Neural progenitor cell (in vitro differentiated cells): ENCODE measurements around the gene PUM1. TPM values are rescaled to one million over a fixed set of nuclear protein-coding genes. Genes with fewer than 3 reads are reported as not detected.

Experiments
- DNase-seq: peaks from one replicate; pipeline ENCODE4 v3.0.0-alpha.2; 2016; ENCODE audit warnings: low spot score
- H2AFZ ChIP-seq: fragments of 200-600 bp; sonication (generic); replicated peaks from 2 replicates; pipeline ENCODE4 v1.6.1; 2016; ENCODE audit warnings: antibody characterized with exemption
- H3F3A ChIP-seq: fragments of 200-600 bp; sonication (generic); 2 replicates; pipeline ENCODE4 v1.6.1; 2016; ENCODE audit warnings: antibody characterized with exemption, low read depth
- H3K27ac ChIP-seq: fragments of 200-600 bp; sonication (generic); 2 replicates; pipeline ENCODE4 v1.5.1; 2016; ENCODE audit warnings: mild to moderate bottlenecking
- H3K27me3 ChIP-seq: fragments of 200-600 bp; sonication (generic); 2 replicates; pipeline ENCODE4 v1.6.1; 2016; ENCODE audit warnings: mild to moderate bottlenecking, moderate library complexity
- H3K36me3 ChIP-seq: fragments of 200-600 bp; sonication (generic); 2 replicates; pipeline ENCODE4 v1.5.1; 2016
- H3K4me1 ChIP-seq: fragments of 200-600 bp; sonication (generic); 2 replicates; pipeline ENCODE4 v1.6.1; 2016; ENCODE audit warnings: mixed run types
- H3K4me2 ChIP-seq: fragments of 200-600 bp; sonication (generic); 2 replicates; pipeline ENCODE4 v1.6.1; 2016
- H3K4me3 ChIP-seq: fragments of 200-600 bp; sonication (generic); 2 replicates; pipeline ENCODE4 v1.5.1; 2016
- H3K79me2 ChIP-seq: fragments of 200-600 bp; sonication (generic); 2 replicates; pipeline ENCODE4 v1.6.1; 2016; ENCODE audit warnings: low read depth
- H3K9ac ChIP-seq: fragments of 200-600 bp; sonication (generic); 2 replicates; pipeline ENCODE4 v1.6.1; 2016
- H3K9me3 ChIP-seq: fragments of 200-600 bp; sonication (generic); 2 replicates; pipeline ENCODE4 v1.5.1; 2016; ENCODE audit warnings: low read depth
- H4K20me1 ChIP-seq: fragments of 200-600 bp; sonication (generic); 2 replicates; pipeline ENCODE4 v1.6.1; 2016; ENCODE audit warnings: low read depth
- H3K27ac Mint-ChIP-seq: 3 replicates; pipeline ENCODE4 v1.8.0; 2021; ENCODE audit warnings: mixed read lengths
- H3K27me3 Mint-ChIP-seq: 2 replicates; pipeline ENCODE4 v1.8.0; 2022; ENCODE audit warnings: low read depth, mild to moderate bottlenecking, inconsistent platforms, moderate library complexity, mixed read lengths; ENCODE audit not compliant: insufficient read depth
- H3K36me3 Mint-ChIP-seq: 3 replicates; pipeline ENCODE4 v1.8.0; 2021; ENCODE audit warnings: mixed read lengths
- H3K4me1 Mint-ChIP-seq: 3 replicates; pipeline ENCODE4 v1.8.0; 2021; ENCODE audit warnings: mixed read lengths
- H3K4me3 Mint-ChIP-seq: 3 replicates; pipeline ENCODE4 v1.8.0; 2021; ENCODE audit warnings: mild to moderate bottlenecking, moderate library complexity, mixed read lengths
- H3K9me3 Mint-ChIP-seq: 3 replicates; pipeline ENCODE4 v1.8.0; 2020; ENCODE audit warnings: mixed read lengths
- CTCF ChIP-seq: fragments of 200-600 bp; sonication (generic); IDR thresholded peaks from 2 replicates; pipeline ENCODE4 v1.5.1; 2017; ENCODE audit warnings: antibody characterized with exemption, mild to moderate bottlenecking
- EZH2 ChIP-seq: fragments of 200-600 bp; sonication (generic); IDR thresholded peaks from 2 replicates; pipeline ENCODE4 v1.6.1; 2017; ENCODE audit warnings: antibody characterized with exemption, mild to moderate bottlenecking, moderate library complexity
- EZH2phosphoT487 ChIP-seq: fragments of 200-600 bp; sonication (generic); IDR thresholded peaks from 2 replicates; pipeline ENCODE4 v1.6.1; 2017; ENCODE audit warnings: antibody characterized with exemption
- total RNA-seq: library from RNA; depleted of rRNA; stranded (reverse); fragments of >200 nt; gene quantifications from 2 replicates; pipeline ENCODE4 v1.2.3, GENCODE V29; 2015; ENCODE audit warnings: low replicate concordance

The PUM1 gene
- total RNA-seq, 1 donor from 2014 or later, result 130 TPM

DNA sequence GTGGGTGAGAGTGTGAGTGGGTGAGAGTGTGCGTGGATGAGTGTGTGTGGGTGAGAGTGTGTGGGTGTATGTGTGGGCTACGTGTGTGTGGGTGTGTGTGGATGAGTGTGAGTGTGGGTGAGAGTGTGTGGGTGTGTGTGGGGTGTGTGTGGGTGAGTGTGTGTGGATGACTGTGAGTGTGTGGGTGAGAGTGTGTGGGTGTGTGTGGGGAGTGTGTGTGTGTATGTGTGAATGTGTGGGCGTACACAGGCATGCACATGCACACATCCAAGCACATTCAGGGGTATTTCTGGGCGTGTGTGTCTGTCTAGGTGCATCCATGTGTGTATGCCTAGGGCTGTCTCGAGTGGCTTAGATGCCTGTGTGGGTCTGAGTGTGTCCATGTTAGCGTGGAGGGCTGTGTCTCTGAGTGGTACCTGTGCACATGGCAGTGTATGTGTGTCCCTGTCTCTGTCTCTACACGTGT lies 171.0 kb downstream of the PUM1 start:
- TF ChIP-seq EZH2phosphoT487 (no peak), CTCF (no peak), EZH2 (no peak)
- H3K4me1 Mint-ChIP-seq, result peaks cover 63% of the 10 kb centered on the region
- no peaks in the 10 kb centered on the region for H3K27me3 ChIP-seq
- H2AFZ ChIP-seq, result no peak overlapping the region
- peaks cover 51% of the 10 kb centered on the region for H4K20me1 ChIP-seq
- H3F3A ChIP-seq, result peaks cover 32% of the 10 kb centered on the region
- no peak overlapping the region for H3K9ac ChIP-seq
- H3K9me3 ChIP-seq, result no peaks in the 10 kb centered on the region
- no peak for DNase-seq
- H3K27ac ChIP-seq, result no peak overlapping the region
- peaks cover 46% of the 10 kb centered on the region for H3K79me2 ChIP-seq
- no peak overlapping the region for H3K4me3 Mint-ChIP-seq
- no peaks in the 10 kb centered on the region for H3K36me3 ChIP-seq
- no peak overlapping the region for H3K4me2 ChIP-seq
- H3K27me3 Mint-ChIP-seq, result peaks cover 6% of the 10 kb centered on the region
- no peaks in the 10 kb centered on the region for H3K36me3 Mint-ChIP-seq
- H3K4me1 ChIP-seq, result peaks cover 29% of the 10 kb centered on the region
- no peak overlapping the region for H3K4me3 ChIP-seq
- H3K9me3 Mint-ChIP-seq, result no peaks in the 10 kb centered on the region
- no peak overlapping the region for H3K27ac Mint-ChIP-seq

DNA sequence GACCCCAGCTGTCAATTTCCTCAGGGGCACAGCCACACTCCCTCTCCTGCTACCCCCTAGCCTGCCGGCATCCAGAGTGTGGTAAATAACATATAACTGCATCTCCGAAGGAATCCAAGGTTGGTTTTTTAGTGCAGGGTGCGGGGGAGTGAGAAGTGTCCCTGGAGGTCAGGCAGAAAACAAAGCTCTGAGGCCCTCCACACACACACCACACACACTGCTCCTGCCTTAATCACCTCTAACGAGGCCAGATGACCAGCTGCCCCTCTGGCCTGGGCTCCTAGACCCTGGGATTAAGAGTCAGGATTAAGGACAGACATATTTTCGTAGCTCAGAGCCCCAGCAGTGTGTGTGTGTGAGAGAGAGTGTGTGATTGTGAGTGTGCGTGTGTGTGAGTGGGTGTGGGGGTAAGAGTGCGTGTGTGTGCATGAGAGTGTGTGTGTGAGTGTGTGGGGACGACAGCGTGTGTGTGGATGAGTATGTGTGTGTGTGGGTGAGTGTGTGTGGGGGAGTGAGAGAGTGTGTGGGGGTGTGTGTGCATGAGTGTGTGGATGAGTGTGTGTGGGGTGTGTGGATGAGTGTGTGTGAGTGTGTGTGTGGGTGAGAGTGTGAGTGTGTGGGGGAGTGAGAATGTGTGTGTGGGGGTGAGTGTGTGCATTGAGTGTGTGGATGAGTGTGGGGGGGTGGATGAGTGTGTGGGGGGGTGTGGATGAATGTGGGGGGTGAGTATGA lies 171.6 kb downstream of the PUM1 start:
- Histone ChIP-seq H2AFZ (no peak overlapping the region), H3K27ac (peak overlapping the region; percentile 63), H4K20me1 (peaks cover 46% of the 10 kb centered on the region), H3K4me3 (no peak overlapping the region), H3K4me2 (peak overlapping the region; percentile 67), H3K4me1 (peaks cover 29% of the 10 kb centered on the region), H3K9me3 (no peaks in the 10 kb centered on the region), H3K27me3 (no peaks in the 10 kb centered on the region), H3K79me2 (peaks cover 51% of the 10 kb centered on the region), H3K9ac (no peak overlapping the region), H3F3A (peaks cover 32% of the 10 kb centered on the region), H3K36me3 (no peaks in the 10 kb centered on the region)
- no peaks in the 10 kb centered on the region for H3K9me3 Mint-ChIP-seq
- peak overlapping the region; percentile 25 for H3K4me3 Mint-ChIP-seq
- H3K27me3 Mint-ChIP-seq, result peaks cover 6% of the 10 kb centered on the region
- no peak for TF ChIP-seq EZH2
- TF ChIP-seq CTCF, result no peak
- no peak for TF ChIP-seq EZH2phosphoT487
- peak; percentile 74 for DNase-seq
- peaks cover 64% of the 10 kb centered on the region for H3K4me1 Mint-ChIP-seq
- H3K27ac Mint-ChIP-seq, result peak overlapping the region; percentile 24
- H3K36me3 Mint-ChIP-seq, result no peaks in the 10 kb centered on the region

DNA sequence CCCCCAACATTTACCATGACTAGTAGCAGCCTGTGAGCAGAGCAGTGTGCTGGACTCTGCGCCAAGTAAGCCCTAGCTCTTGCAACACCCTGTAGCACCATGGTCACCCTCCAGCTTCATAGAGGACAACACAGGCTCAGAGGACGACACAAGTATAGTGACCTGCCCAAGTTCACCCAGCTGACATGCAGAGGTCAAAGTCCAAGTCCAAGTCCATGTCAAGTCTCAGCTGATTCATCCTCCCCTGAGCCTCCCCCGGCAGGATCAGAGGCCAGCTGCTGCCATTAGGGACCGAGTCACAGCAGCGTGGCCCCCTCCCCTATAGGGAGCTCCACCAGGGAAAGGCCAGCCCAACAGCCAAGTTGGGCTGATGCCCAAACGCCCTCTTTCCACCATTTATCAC lies 172.8 kb downstream of the PUM1 start:
- Mint-ChIP-seq H3K36me3 (no peaks in the 10 kb centered on the region), H3K27me3 (peaks cover 6% of the 10 kb centered on the region)
- H3K36me3 ChIP-seq, result no peaks in the 10 kb centered on the region

More for the DNA sequence above, 172.8 kb downstream of the PUM1 start:
- H3K4me3 ChIP-seq, result no peak overlapping the region
- no peak overlapping the region for H3K4me2 ChIP-seq
- TF ChIP-seq EZH2phosphoT487 (no peak), CTCF (no peak), EZH2 (no peak)
- DNase-seq, result no peak
- H3K27ac ChIP-seq, result no peak overlapping the region
- no peaks in the 10 kb centered on the region for H3K9me3 Mint-ChIP-seq
- no peak overlapping the region for H3K9ac ChIP-seq
- no peak overlapping the region for H3K4me3 Mint-ChIP-seq
- H2AFZ ChIP-seq, result no peak overlapping the region
- H3K4me1 ChIP-seq, result peaks cover 38% of the 10 kb centered on the region
- H3K27me3 ChIP-seq, result no peaks in the 10 kb centered on the region
- H4K20me1 ChIP-seq, result peaks cover 56% of the 10 kb centered on the region
- peak overlapping the region; percentile 33 for H3K27ac Mint-ChIP-seq
- H3F3A ChIP-seq, result peaks cover 42% of the 10 kb centered on the region
- H3K4me1 Mint-ChIP-seq, result peaks cover 75% of the 10 kb centered on the region
- peaks cover 39% of the 10 kb centered on the region for H3K79me2 ChIP-seq
- no peaks in the 10 kb centered on the region for H3K9me3 ChIP-seq
